Spleen (tissue), 7 donors: ENCODE results near the gene ADGRL3.

ENCODE experiments used
- CTCF ChIP-seq, 11 experiments: fragments of 200-600 bp in 7 of 11; fragments of 450-650 bp in 4 of 11; sonication (generic) in 4 of 11; IDR thresholded peaks in 8 of 11; conservative IDR thresholded peaks in 3 of 11; 1 replicate in 7 of 11; 2 replicates in 4 of 11; pipeline versions ENCODE4 v1.4.0 to v1.8.0; 2016 to 2021; ENCODE audit warnings: antibody characterized with exemption in 11 of 11, inconsistent platforms in 4 of 11, mild to moderate bottlenecking in 1 of 11
- POLR2AphosphoS5 ChIP-seq, 3 donors: sonication (generic); formaldehyde crosslinking; IDR thresholded peaks; one replicate each; pipeline ENCODE4 v1.5.1; 2017; ENCODE audit warnings: antibody characterized with exemption in 3 of 3
- donor health status: DM: no; HTN: no; CAD: no; lungs with moderate emphysema.
- donor health status: DM: no; HTN: no; CAD: no.
- donor health status: DM: no; HTN: no; CAD: no.

- TF ChIP-seq POLR2AphosphoS5 (IDR thresholded peaks at IDR 0.05) (no peak), CTCF (IDR thresholded peaks at IDR 0.05 in 8 of 11, conservative IDR thresholded peaks at IDR 0.05 in 3 of 11) (no peak)
These were observed 356.2 kb downstream of the ADGRL3 start for GRCh38 chr4:61556277-61556676.
